Astrocyte (in vitro differentiated cells and primary cell): Measurements from ENCODE around the gene COMT.

Experiments used
- CTCF ChIP-seq: IDR thresholded peaks from 2 replicates; pipeline ENCODE4 v1.5.1; 2011; ENCODE audit warnings: low read depth, mild to moderate bottlenecking, inconsistent platforms, low read length, moderate library complexity; ENCODE audit not compliant: insufficient read depth
- EZH2 ChIP-seq: IDR thresholded peaks from 2 replicates; pipeline ENCODE4 v1.6.1; 2012; ENCODE audit warnings: mild to moderate bottlenecking, low read length, inconsistent platforms; ENCODE audit not compliant: insufficient read depth

GRCh38 chr22:19972652-19973550 lies 31.3 kb downstream of the COMT start:
- TF ChIP-seq CTCF (no peak), EZH2 (no peak)
